UCSD-AML1 (cell line): Measurements from ENCODE around the gene MOB3A.
A peak's percentile ranks its signal among the peaks of the same experiment; 100 is the strongest.
"Not testable (repeated sequence)": the region's sequence is repeated elsewhere in the genome, so short reads cannot be mapped to it uniquely, and the experiment has no call there.

ENCODE experiments used
- DNase-seq: peaks from one replicate; lab custom pipeline; 2025; ENCODE audit not compliant: unreplicated experiment; lab: John Stamatoyannopoulos, UW

MOB3A gene

DNA sequence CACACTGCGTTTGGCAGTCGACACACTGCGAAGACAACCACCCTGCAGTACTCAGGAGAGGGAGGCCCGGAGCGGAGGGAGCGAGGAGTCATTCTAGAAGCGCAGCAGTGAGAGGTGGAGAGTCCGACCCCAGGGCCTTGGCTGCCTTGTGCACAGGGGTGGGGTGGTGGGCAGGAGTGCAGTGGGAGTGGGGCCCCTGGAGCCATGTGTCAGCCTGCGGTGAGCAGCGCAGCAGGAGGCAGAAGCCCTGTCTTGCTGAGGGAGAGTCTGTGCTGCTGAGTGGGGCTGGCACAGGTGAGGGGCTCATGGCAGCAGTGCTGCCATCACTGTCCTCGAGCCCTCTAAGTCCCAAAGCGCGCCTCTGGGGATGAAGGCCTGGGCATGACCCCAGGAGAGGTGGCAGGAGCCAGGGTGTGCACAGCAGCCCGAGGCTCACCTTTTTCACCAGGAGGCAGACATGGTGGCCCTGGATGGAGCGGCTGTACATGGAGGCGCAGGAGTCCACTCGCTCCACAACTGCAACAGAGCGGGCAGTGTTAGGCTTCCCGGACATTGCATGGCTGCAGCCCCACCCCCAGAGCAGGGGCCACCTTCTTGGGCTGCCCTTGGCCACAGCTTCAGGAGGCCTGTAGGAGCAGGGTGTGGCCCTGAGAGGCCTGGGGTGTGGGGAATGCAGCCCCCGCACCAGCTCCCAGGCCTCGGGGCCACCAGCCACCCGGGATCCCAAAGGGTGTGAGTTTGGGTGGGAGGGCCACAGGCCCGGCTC, 12.3 kb upstream of the MOB3A start:
- DNase-seq = no peak

DNA sequence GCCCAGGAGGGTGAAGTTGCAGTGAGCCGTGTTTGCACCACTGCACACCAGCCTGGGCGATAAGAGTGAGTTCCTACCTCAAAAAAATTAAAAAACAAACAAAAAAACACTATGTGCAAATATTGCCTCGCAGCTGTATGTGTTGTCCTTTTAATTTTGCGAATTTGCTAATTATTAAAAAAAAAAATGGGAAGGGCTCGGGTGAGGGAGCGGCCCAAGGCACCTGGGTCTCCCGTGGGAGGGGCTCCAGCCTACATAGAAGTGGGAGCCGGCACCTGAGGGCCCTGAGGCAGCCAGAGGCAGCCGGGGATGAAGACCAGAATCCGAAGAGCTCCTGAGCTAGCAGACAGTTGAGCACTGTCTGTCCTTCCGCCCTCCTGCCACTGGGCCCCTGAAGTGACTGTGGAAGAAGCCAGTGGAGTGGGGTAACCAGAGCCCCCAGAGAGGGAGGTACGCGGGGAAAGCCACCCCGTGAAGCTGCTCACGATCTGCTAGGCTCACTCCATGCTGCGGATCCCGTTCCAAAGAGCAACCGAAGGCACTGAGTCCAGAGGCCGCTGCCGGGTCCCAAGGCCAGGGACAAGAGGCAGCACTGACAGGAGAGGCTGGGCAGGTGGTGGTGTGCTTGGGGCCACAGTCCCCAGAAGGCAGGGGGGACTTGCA, 7.0 kb upstream of the MOB3A start:
- DNase-seq = no peak

DNA sequence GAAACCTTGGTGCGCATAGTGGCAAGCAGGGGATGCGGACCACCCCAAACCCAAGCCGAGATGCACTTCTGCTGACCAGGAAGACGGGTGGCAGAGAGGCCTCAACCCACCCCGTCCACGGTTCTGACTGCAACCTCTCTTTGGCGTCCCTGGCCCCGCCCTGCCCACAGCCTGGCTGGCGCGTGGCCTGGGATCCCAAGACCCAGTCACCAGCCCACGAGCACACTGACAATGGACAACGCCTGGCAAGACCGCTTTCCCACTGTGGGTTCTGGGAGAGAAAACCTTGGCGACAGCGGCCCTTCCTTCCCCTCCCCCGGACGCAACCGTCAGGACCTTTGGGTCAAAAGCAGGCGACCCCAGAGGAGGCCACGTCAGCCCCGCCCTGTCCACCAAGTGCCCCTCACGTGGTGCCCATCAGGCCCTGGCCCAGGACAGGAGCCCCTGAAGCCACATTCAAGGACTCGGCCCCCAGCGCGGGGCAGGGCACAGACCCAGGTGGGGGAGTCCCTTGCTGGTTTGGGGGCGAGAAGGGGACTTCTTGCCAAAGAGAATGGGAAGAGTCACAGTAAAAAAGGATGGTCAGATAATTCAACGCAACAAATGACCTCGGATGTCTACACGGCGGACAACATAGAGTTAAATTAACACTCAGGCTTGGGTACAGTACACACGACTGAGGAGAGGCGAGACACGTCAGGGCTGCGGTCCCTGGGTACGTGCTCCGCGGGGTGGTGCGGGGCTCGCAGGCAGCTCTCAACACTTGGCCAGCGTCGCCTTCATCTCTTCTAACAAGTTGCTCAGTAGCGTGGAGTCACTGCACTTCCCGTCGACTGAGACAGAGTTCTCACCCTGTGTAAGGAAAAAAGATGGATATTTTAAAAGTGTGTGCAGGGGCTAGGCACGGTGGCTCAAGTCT, 5.5 kb upstream of the MOB3A start:
- no peak for DNase-seq

DNA sequence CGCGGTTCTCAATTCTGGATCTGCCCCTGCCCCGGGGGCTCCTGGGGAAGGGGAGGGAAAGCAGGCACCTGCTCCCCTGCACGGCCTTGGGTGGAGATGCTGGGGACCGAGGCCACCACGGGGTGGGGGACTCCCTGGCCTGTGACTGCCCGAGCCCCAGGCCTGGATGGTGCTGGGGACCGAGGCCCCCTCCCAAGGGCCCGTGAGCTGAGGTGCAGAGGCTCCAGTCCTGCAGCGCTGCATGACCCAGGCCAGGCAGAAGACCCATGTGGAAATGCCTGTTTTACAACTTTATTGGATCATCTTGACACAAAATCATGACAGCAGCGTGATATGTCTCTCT, 4.6 kb upstream of the MOB3A start:
- no peak for DNase-seq

DNA sequence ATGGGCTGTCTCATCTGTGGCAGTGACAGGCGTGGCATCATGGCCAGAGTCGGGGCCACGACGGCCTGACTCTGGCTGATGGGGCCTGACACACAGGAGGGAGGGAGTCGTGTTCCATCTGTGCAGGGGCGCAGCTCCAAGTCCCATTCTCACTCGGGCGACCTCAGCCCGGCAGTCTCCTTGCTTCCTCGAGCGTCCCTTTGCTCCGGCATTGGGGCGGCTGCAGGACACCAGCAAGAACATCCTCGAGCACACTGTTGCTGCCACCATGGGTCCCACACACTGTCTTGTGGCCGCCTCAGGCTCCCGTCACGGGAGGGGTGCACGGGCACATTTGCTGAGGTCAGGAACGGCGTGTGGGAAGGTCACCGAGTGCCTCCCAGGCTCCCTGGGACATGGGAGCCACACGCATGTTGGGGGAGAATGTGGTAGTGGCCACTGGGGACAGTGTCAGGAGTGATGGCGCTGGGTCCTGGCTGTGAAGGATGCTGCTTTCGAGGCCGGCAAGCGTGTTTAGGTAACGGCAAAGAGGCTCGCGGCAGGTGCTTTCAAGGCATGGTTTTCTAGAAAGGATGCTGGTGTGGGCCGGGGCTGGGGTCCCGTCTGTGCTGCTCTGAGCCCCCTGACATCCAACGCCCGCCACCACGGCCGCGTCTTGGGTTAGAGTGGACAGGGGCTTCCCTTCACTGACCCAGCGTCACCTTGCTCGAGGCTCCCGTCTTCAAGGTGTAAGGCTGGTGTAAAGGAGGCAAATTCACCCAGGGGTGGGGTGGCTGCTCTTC, 4.0 kb upstream of the MOB3A start:
- DNase-seq = no peak

DNA sequence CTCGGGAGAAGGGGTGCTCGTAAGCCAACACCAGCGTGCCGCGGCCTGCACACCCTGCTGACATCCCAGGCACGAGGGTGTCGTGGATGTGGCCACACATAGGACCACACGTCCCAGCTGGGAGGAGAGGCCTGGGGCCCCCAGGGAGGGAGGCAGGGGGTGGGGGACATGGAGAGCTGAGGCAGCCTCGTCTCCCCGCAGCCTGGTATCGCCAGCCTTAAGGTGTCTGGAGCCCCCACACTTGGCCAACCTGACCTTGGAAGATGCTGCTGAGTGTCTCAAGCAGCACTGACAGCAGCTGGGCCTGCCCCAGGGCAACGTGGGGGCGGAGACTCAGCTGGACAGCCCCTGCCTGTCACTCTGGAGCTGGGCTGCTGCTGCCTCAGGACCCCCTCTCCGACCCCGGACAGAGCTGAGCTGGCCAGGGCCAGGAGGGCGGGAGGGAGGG, 3.0 kb upstream of the MOB3A start:
- no peak for DNase-seq

DNA sequence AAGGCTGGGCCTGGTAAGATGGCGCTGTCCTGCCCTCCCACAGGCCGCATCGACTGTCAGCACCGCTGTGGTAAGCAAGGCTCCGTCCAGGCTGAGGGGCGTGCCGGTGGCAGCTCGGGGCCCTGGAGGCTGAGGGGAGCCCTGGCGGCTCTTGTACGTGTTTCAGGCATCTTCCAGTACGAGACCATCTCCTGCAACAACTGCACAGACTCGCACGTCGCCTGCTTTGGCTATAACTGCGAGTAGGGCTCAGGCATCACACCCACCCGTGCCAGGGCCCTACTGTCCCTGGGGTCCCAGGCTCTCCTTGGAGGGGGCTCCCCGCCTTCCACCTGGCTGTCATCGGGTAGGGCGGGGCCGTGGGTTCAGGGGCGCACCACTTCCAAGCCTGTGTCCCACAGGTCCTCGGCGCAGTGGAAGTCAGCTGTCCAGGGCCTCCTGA, 1.8 kb upstream of the MOB3A start:
- DNase-seq = no peak

DNA sequence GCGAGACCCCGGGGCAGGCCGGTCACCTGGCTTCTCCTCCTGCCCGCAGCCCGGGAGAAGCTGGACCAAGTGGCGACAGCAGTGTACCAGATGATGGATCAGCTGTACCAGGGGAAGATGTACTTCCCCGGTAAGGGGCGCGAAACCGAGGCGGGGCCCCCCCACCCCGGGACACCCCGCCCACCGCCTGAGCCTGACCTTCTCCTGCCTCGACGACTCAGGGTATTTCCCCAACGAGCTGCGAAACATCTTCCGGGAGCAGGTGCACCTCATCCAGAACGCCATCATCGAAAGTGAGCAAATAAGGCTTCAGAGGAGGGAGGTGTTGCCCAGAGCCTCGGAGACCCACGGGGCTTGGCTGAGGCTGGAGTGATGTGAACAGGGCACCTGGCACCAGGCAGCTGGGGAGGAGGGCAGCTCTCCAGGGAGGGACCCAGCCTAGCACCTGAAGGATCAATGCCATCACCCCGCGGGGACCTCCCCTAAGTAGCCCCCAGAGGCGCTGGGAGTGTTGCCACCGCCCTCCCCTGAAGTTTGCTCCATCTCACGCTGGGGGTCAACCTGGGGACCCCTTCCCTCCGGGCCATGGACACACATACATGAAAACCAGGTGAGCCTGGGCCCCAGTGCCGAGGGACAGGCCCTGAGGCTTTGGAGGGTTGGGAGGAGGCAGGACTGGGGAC, 1.2 kb upstream of the MOB3A start:
- DNase-seq = no peak

DNA sequence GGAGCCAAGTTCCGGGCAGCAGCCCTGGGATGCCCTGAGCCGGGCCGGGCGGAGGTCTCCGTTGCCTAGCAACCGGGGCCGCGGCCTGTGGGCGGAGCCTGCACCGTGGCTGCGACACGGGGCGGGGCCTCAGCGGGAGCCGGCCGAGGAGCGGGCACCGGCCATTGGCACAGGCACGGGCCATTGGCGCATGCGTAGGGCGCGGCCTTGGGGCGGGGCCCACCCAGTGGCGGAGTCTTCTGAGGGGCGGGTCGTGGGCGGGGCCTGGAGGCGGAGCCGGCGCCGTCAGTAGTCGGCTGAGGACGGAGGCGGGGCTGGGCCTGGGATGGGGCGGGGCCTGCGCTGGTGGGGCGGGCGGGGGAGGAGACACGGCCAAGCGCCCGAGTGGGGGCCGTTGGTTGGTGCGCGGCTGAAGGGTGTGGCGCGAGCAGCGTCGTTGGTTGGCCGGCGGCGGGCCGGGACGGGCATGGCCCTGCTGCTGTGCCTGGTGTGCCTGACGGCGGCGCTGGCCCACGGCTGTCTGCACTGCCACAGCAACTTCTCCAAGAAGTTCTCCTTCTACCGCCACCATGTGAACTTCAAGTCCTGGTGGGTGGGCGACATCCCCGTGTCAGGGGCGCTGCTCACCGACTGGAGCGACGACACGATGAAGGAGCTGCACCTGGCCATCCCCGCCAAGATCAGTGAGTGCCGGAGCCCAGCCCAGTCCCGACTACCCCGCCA, 515 bp upstream of the MOB3A start, which contains the start of gene IZUMO4:
IZUMO4 (plus strand) TSS at position 436 of the 723 bp plus-strand sequence; CDS start at position 467, 31 bp downstream.
- peak; percentile 99 for DNase-seq

DNA sequence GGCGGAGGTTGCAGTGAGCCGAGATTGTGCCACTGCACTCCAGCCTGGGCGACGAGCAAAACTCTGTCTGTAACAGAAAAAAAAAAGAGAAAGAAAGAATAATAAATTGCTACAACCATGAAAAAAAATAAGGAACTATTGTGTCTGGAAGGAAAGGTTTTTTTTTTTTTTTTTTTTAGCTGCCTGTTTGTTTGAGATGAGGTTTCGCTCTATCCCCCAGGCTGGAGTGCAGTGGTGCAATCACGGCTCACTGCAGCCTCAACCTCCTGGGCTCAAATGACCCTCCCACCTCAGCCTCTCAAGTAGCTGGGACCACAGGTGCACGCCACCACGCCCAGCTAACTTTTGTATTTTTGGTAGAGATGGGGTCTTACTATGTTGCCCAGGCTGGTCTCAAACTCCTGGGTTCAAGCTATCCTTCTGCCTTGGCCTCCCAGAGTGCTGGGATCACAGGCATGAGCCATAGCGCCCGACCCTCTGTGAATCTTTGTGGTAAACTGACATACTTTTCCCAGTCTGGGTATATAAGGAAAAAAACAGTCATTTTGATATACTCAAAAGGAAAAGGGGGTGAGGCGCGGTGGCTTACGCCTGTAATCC, 4.1 kb downstream of the MOB3A start:
- DNase-seq = not testable (repeated sequence)

DNA sequence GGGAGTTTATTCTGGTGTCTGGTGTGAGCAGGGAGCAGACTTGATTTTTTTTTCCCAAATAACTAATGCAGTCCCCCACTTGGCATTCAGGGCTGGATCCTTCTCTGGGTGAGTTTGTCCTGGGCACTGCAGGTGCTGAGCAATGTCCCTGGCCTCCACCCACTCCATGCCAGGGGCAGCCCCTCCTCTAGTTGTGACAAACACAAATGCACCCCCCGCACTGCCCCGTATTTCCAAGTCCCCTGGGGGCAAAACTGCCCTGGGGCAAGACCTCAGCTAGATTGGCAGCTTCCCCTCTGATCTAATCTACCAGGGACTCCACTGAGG, 6.4 kb downstream of the MOB3A start:
- DNase-seq = no peak

DNA sequence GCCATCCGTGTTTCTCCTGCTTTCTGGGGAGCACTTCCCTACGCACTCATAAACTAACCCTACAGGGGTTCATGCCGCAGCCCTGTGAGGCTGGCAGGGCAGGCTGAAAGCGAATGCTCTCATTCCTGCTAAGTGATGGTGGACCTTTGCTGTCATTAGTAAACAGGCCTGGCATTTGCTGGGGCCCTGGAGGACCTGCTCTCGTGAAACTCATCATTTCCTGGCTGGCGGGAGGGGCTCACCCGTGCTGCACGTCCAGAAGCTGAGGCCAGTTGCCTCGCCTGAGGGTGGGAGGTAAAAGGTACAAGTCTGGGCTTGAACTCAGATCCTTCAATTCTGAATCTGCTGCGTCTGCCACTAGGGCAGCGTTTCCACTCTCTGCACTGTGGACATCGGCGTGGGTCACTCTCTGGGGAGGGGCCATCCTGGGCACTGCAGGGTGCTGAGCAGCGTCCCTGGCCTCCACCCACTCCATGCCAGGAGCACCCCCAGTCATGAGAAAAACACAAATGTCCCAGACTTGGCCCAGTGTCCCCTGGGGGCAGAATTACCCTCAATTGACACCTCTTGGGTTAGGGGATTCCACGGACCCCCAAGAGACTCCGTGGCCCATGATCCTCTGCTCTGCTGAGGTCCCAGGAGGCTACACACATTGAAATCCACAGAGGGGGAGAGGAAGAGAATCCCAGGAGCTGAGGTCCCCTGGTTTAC, 7.0 kb downstream of the MOB3A start:
- peak; percentile 23 for DNase-seq

DNA sequence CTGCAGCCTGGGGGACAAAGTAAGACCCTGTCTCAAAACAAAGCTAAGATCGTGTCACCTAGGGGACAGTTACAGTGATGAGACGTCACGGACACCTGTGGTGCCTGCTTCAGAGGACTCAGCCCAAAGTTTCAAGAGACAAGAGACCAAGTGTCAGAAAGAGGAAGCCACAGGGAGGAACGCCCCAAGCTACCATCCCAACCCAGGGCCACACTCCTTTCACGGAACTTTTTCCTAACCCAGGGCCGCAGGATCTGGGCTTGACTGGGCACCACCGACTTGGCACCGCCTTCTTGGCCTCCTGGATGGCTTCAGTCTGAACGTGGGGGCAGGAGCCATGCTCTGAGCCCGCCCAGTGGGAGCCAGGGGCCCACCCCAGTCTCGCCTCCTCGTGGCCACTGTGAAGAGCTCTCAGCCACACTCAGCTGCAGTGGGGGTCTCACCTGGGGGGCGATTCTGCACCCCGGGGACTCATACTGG, 8.5 kb downstream of the MOB3A start:
- DNase-seq = peak; percentile 44

DNA sequence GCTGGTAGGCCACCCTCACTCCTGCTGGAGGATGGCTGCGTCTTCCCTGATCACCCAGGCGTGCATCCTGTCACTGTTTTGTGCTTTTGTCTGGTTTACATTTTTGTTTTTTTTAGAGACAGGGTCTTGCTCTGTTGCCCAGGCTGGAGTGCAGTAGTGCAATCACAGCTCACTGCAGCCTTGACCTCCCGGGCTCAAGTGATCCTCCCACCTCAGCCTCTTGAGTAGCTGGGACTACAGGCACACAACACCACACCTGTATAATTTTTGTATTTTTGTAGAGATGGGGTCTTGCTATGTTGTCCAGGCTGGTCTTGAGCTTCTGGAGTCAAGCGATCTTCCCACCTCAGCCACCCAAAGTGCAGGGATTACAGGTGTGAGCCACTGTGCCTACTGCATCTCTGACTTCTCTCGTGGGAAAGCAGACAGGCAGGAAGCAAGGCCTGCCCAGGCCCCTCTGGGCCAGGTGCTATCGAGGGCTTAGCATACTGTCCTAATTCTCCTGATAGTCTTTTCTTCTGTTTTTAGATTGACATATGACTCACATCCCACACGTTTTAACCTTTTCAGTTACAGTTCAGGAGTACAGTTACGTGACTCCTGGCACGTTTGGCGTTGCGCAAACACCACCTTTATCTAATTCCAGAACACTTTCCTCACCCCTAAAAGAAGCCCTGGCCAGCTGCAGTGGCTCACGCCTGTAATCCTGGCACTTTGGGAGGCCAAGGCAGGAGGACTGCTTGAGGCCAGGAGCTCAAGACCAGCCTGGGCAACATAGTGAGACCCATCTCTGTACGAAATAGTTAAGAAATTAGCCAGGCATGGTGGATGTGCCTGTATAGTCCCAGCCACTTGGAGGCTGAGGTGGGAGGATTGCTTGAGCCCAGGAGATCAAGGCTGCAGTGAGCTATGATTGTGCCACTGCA, 9.2 kb downstream of the MOB3A start:
- not testable (repeated sequence) for DNase-seq

DNA sequence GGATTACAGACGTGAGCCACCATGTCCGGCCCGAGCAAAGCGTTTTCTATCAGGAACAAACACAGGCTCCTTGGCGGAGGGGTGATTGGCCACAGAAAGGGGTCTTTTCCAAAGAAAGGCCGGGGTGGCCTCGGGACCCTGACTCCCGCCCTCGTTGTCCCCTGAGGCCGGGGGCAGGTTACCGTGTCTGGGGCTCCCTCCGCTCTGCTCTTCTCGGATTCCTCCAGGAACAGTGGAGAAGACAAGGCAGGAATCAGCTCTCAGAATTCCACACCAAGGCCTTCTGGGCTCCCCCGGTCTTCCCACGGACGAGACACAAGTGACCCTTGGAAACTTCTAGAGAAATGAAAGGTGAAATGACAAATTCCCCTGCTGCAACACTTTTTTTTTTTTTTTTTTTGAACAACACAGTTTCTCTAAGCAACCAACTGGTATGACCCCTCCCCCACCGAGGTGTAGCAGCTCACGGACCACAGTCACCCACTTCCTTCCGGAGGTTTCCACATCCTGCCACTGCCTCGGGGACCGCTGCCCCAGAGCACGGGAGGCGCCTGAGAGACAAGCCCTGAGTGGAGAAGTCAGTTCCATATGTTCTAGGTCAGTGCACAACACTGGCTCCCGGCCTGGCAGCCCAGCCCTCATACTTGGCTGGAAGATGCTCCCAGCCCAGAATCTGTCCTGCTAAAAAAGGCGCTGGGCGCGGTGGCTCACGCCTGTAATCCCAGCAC, 11.0 kb downstream of the MOB3A start:
- peak; percentile 94 for DNase-seq

DNA sequence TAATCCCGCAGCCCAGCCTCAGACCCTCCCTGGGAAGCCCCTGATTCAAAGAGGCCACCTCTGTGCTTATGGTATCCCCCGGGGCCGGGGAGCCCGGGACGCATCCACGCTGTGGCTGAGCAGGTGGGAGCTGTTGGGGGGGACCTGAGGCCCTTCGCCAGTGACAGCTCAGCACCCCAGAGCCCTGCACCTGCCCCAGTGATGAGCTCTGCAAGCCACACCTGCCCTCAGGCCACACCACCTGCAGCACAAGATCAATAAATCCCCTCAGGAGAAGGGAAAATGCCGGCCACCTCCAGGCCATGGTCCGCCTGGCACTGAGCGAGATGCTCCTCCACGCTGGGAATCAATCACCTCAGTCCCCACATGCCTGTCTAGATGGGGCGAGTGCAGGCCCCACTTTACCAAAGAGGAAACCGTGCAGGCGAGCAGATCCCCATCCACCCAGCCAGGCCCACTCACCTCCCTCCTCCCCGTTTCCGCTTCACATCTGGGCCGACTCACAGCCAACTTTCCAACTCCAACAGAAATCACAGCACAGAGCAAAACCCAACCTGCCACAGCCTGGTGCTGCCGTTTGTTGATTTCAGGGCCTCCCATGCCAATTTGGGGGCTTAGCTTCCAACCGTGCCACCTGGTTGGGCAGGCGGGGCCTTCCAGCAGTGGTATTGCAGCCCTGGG, 12.8 kb downstream of the MOB3A start:
- DNase-seq = peak; percentile 69
